H9 (cell line): Measurements from ENCODE around the gene BEGAIN. TPM values are rescaled to one million over a fixed set of nuclear protein-coding genes. Genes with fewer than 3 reads are reported as not detected.

Experiments used
- DNase-seq: peaks from one replicate; pipeline ENCODE4 v3.0.0-alpha.2; 2017
- H2AFZ ChIP-seq: one replicate; pipeline ENCODE4 v1.6.1; 2013; ENCODE audit warnings: mild to moderate bottlenecking, low read length, control low read depth, moderate library complexity
- H2AK5ac ChIP-seq: 2 replicates; pipeline ENCODE4 v1.6.1; 2013; ENCODE audit warnings: low read length, control low read depth, mixed read lengths; ENCODE audit not compliant: insufficient read length
- H2BK120ac ChIP-seq: one replicate; pipeline ENCODE4 v1.6.1; 2013; ENCODE audit warnings: low read depth, mild to moderate bottlenecking, low read length, control low read depth, inconsistent platforms; ENCODE audit not compliant: poor library complexity, severe bottlenecking
- H2BK12ac ChIP-seq: 2 replicates; pipeline ENCODE4 v1.6.1; 2013; ENCODE audit warnings: low read length, control low read depth, mixed read lengths, low read depth; ENCODE audit not compliant: insufficient read length
- H2BK15ac ChIP-seq: 2 replicates; pipeline ENCODE4 v1.6.1; 2013; ENCODE audit warnings: low read depth, low read length, control low read depth
- H2BK20ac ChIP-seq: one replicate; pipeline ENCODE4 v1.6.1; 2013; ENCODE audit warnings: low read depth, mild to moderate bottlenecking, low read length, control low read depth, inconsistent platforms; ENCODE audit not compliant: poor library complexity, severe bottlenecking
- H2BK5ac ChIP-seq: 2 replicates; pipeline ENCODE4 v1.6.1; 2013; ENCODE audit warnings: low read length, control low read depth, mixed read lengths; ENCODE audit not compliant: insufficient read length
- H3K14ac ChIP-seq: 2 replicates; pipeline ENCODE4 v1.6.1; 2013; ENCODE audit warnings: low read length, control low read depth; ENCODE audit not compliant: insufficient read depth
- H3K18ac ChIP-seq: 2 replicates; pipeline ENCODE4 v1.6.1; 2013; ENCODE audit warnings: low read depth, mild to moderate bottlenecking, mixed read lengths, low read length, control low read depth; ENCODE audit not compliant: insufficient read length
- H3K23ac ChIP-seq: 2 replicates; pipeline ENCODE4 v1.6.1; 2013; ENCODE audit warnings: low read length, control low read depth, mixed read lengths, low read depth; ENCODE audit not compliant: insufficient read length
- H3K23me2 ChIP-seq: 2 replicates; pipeline ENCODE4 v1.6.1; 2013; ENCODE audit warnings: low read depth, mild to moderate bottlenecking, mixed read lengths, low read length, control low read depth; ENCODE audit not compliant: insufficient read length, poor library complexity, severe bottlenecking
- H3K27ac ChIP-seq: 2 replicates; pipeline ENCODE4 v1.5.1; 2013; ENCODE audit warnings: low read length, control low read depth, mixed read lengths, low read depth; ENCODE audit not compliant: insufficient read length
- H3K27me3 ChIP-seq: 2 replicates; pipeline ENCODE4 v1.6.1; 2013; ENCODE audit warnings: low read length, control low read depth, inconsistent platforms; ENCODE audit not compliant: insufficient read depth
- H3K4ac ChIP-seq: 2 replicates; pipeline ENCODE4 v1.6.1; 2013; ENCODE audit warnings: low read depth, mild to moderate bottlenecking, control low read depth, inconsistent platforms, low read length, moderate library complexity
- H3K4me1 ChIP-seq: 2 replicates; pipeline ENCODE4 v1.6.1; 2013; ENCODE audit warnings: low read length, control low read depth, inconsistent platforms; ENCODE audit not compliant: insufficient read depth
- H3K4me2 ChIP-seq: 2 replicates; pipeline ENCODE4 v1.6.1; 2013; ENCODE audit warnings: low read length, control low read depth, mixed read lengths; ENCODE audit not compliant: insufficient read length, insufficient read depth
- H3K56ac ChIP-seq: 2 replicates; pipeline ENCODE4 v1.6.1; 2013; ENCODE audit warnings: low read depth, mild to moderate bottlenecking, mixed read lengths, low read length, control low read depth; ENCODE audit not compliant: insufficient read length
- H3K79me1 ChIP-seq: 2 replicates; pipeline ENCODE4 v1.6.1; 2013; ENCODE audit warnings: low read depth, mild to moderate bottlenecking, moderate library complexity, low read length, control low read depth, inconsistent platforms; ENCODE audit not compliant: insufficient read depth, poor library complexity, severe bottlenecking
- H3K79me2 ChIP-seq: 2 replicates; pipeline ENCODE4 v1.6.1; 2013; ENCODE audit warnings: low read length, control low read depth, inconsistent platforms; ENCODE audit not compliant: insufficient read depth
- H3K9ac ChIP-seq: 2 replicates; pipeline ENCODE4 v1.6.1; 2013; ENCODE audit warnings: low read length, control low read depth, mixed read lengths; ENCODE audit not compliant: insufficient read length; ENCODE audit errors: extremely low read depth
- H3K9me3 ChIP-seq: one replicate; pipeline ENCODE4 v1.6.1; 2013; ENCODE audit warnings: low read depth, low read length, inconsistent platforms; ENCODE audit not compliant: control insufficient read depth
- H3T11ph ChIP-seq: one replicate; pipeline ENCODE4 v1.6.1; 2013; ENCODE audit warnings: mild to moderate bottlenecking, low read length, control low read depth, inconsistent platforms
- H4K20me1 ChIP-seq: one replicate; pipeline ENCODE4 v1.6.1; 2013; ENCODE audit not compliant: control insufficient read depth, insufficient read length, insufficient read depth
- H4K5ac ChIP-seq: 2 replicates; pipeline ENCODE4 v1.6.1; 2013; ENCODE audit warnings: low read depth, mild to moderate bottlenecking, mixed read lengths, low read length, control low read depth; ENCODE audit not compliant: insufficient read length
- H4K8ac ChIP-seq: replicated peaks from 2 replicates; pipeline ENCODE4 v1.6.1; 2013; ENCODE audit warnings: low read length, control low read depth, mixed read lengths, low read depth; ENCODE audit not compliant: insufficient read length
- H4K91ac ChIP-seq: 2 replicates; pipeline ENCODE4 v1.6.1; 2013; ENCODE audit warnings: low read depth, mild to moderate bottlenecking, moderate library complexity, mixed read lengths, low read length, control low read depth; ENCODE audit not compliant: insufficient read length
- H3K27ac Mint-ChIP-seq, 3 experiments: 2 replicates in 2 of 3; 3 replicates in 1 of 3; pipeline ENCODE4 v1.8.0; 2020 to 2021; ENCODE audit warnings: mixed read lengths in 3 of 3, mild to moderate bottlenecking in 1 of 3, moderate library complexity in 1 of 3
- H3K27me3 Mint-ChIP-seq: 2 replicates; pipeline ENCODE4 v1.8.0; 2021; ENCODE audit warnings: low read depth, mild to moderate bottlenecking, moderate library complexity, mixed read lengths
- H3K36me3 Mint-ChIP-seq, 3 experiments: 2 replicates in 2 of 3; 3 replicates in 1 of 3; pipeline ENCODE4 v1.8.0; 2020 to 2021; ENCODE audit warnings: low read depth in 3 of 3, mixed read lengths in 3 of 3; ENCODE audit not compliant: insufficient read depth in 1 of 3
- H3K4me1 Mint-ChIP-seq, 2 experiments: 2 replicates each; pipeline ENCODE4 v1.8.0; 2020; ENCODE audit warnings: mixed read lengths in 2 of 2
- H3K4me3 Mint-ChIP-seq, 2 experiments: 2 replicates in 1 of 2; 3 replicates in 1 of 2; pipeline ENCODE4 v1.8.0; 2020 to 2021; ENCODE audit warnings: mild to moderate bottlenecking in 2 of 2, mixed read lengths in 2 of 2, moderate library complexity in 1 of 2
- H3K9me3 Mint-ChIP-seq, 2 experiments: 2 replicates in 1 of 2; 3 replicates in 1 of 2; pipeline ENCODE4 v1.8.0; 2020; ENCODE audit warnings: mild to moderate bottlenecking in 2 of 2, mixed read lengths in 2 of 2, moderate library complexity in 1 of 2
- CTCF ChIP-seq: fragments of 200-600 bp; sonication (generic); conservative IDR thresholded peaks from 3 replicates; pipeline ENCODE4 v1.8.0; 2021; ENCODE audit warnings: antibody characterized with exemption, mild to moderate bottlenecking
- WGBS: extraction: QIAGEN DNeasy Blood & Tissue Kit; methylation state at CpG from one replicate; pipeline ENCODE4 v1.1.7; 2013; ENCODE audit warnings: missing lambda C conversion rate, low lambda C conversion rate, mixed read lengths; ENCODE audit not compliant: insufficient read length; ENCODE audit errors: extremely low coverage; 5-methylcytosine and 5-hydroxymethylcytosine counted together
- total RNA-seq: library from RNA; stranded (reverse); gene quantifications from 2 replicates; pipeline ENCODE4 v1.2.1, GENCODE V29; 2021

BEGAIN gene
- total RNA-seq, 1 experiment from 2014 or later, result 2.6 TPM

DNA sequence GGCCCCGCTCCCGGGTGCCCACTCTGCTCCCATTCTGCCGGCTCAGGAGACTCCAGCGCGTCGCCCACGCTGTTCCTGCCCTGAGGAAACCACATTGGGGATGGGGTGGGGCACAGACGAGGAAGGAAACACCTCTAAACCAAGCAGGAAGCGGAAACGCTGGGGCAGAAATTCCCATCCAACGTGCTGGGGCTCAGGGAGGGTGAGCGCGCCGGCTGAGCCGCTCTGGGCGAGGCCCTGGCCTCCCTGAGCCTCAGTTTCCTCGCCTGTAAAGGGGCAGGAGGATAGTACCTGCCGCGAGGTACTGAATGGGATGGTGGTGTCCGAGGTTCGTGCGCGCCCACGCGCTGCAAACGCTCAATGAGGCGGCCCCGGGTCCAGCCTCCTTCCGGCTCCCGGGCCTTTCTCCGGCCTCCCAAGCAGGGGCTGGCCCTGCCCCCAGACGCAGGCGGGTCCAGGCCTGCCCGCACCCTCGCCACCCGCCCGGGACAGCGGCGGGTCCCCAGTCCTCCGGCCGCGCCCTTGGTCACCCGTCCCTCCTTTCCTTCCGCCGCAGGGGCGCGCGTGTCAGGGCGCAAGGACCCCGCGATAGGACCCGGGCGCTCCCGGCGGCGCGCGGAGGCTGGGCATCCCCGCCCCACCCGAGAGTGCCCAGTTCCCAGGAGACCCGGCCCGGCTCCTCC lies 673 bp downstream of the BEGAIN start:
- H3K27ac ChIP-seq, result no peak overlapping the region
- no peaks in the 10 kb centered on the region for H3K36me3 Mint-ChIP-seq

More for the DNA sequence above, 673 bp downstream of the BEGAIN start:
- Histone ChIP-seq H2AFZ (no peak overlapping the region), H2BK15ac (no peak overlapping the region), H3K23me2 (peaks cover 6% of the 10 kb centered on the region), H3K4me1 (no peaks in the 10 kb centered on the region), H3K79me1 (no peaks in the 10 kb centered on the region), H3K9ac (no peak overlapping the region), H4K20me1 (no peaks in the 10 kb centered on the region), H3K14ac (no peak overlapping the region), H3K27me3 (peaks cover 6% of the 10 kb centered on the region; the same call in 1 of the 2 replicates), H2BK120ac (no peak overlapping the region), H4K8ac (no peak overlapping the region), H2BK12ac (no peak overlapping the region), H2AK5ac (no peak overlapping the region), H3K4me2 (peak overlapping the region; percentile 23), H3K23ac (no peak overlapping the region), H2BK5ac (no peak overlapping the region), H3K79me2 (no peaks in the 10 kb centered on the region), H3T11ph (no peak overlapping the region), H2BK20ac (no peak overlapping the region), H4K5ac (no peak overlapping the region), H3K56ac (no peak overlapping the region), H3K18ac (no peak overlapping the region), H3K9me3 (no peaks in the 10 kb centered on the region), H4K91ac (no peak overlapping the region), H3K4ac (no peak overlapping the region)
- H3K27me3 Mint-ChIP-seq, result peaks cover 73% of the 10 kb centered on the region
- no peak for TF ChIP-seq CTCF
- no peaks in the 10 kb centered on the region for H3K9me3 Mint-ChIP-seq
- WGBS, result no CpG with 5 or more reads among the region's 62 CpGs
- no peak overlapping the region for H3K27ac Mint-ChIP-seq
- peak overlapping the region; percentile 61 to 75 for H3K4me3 Mint-ChIP-seq
- no peak for DNase-seq
- peaks cover 3 to 13% of the 10 kb centered on the region in 2 experiments; a peak in 3 of 4 replicates for H3K4me1 Mint-ChIP-seq
